HG03469 (cell line): Measurements from ENCODE around the gene GRAPL.
"Not testable (repeated sequence)": the region's sequence is repeated elsewhere in the genome, so short reads cannot be mapped to it uniquely, and the experiment has no call there.

Experiments used
- ATAC-seq: cut with Tn5 transposase; IDR thresholded peaks from one replicate; pipeline ENCODE4 v1.9.1; 2021; ENCODE audit warnings: mild to moderate bottlenecking, moderate library complexity, moderate number of reproducible peaks; ENCODE audit not compliant: unreplicated experiment

GRAPL gene

DNA sequence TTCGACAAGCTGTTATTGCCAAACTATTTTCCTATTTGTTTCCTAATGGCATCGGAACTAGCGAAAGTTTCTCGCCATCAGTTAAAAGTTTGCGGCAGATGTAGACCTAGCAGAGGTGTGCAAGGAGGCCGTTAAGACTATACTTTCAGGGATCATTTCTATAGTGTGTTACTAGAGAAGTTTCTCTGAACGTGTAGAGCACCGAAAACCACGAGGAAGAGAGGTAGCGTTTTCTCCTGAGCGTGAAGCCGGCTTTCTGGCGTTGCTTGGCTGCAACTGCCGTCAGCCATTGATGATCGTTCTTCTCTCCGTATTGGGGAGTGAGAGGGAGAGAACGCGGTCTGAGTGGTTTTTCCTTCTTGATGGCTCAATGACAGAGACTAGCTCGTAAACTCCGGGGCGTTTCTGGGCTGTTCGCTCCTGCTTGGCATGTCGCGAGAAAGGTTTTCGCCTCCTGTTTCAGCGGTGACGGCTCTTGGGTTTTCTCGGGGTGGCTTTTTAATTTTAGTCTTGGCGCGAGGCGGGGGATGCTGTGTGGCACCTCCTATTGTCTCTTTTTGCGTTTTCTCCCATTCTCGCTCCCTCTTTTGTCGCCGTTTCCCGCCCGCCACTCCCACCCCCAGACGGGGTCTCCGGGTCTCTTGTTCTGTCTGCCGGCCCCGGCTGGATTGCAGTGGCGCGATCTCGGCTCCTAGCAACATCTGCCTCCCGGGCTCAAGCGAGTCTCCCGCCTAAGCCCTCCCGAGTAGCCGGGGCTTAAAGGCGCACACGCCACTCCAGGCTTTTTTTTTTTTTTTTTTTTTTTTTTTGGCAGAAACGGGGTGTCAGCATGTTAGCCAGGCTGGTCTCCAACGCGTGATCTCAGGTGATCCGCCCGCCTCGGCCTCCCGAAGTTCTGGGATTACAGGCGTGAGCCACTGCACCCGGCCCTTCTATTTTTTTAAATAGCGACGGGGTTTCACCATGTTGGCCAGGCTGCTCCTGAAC lies 60.8 kb downstream of the GRAPL start:
- not testable (repeated sequence) for ATAC-seq

DNA sequence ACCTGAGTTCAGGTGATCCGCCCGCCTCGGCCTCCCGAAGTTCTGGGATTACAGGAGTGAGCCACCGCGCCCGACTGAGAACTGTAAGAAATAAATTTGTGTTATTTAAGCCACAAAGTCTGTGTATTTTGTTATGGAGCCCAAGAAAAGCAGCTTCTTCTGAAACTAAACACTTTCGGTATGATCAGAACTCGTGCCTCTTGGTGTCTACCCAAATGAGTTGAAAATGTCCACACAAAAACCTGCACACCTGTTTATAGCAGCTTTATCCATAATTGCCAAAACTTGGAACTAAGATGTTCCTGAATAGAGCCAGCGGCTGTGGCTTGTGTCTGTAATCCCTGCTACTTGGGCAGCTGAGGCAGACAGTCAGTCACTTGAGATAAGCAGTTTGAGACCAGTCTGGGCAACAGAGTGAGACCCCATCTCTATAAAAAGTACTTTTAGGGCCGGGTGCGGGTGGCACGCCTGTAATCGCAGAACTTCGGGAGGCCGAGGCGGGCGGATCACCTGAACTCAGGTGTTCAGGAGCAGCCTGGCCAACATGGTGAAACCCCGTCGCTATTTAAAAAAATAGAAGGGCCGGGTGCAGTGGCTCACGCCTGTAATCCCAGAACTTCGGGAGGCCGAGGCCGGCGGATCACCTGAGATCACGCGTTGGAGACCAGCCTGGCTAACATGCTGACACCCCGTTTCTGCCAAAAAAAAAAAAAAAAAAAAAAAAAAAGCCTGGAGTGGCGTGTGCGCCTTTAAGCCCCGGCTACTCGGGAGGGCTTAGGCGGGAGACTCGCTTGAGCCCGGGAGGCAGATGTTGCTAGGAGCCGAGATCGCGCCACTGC lies 61.7 kb downstream of the GRAPL start:
- not testable (repeated sequence) for ATAC-seq

DNA sequence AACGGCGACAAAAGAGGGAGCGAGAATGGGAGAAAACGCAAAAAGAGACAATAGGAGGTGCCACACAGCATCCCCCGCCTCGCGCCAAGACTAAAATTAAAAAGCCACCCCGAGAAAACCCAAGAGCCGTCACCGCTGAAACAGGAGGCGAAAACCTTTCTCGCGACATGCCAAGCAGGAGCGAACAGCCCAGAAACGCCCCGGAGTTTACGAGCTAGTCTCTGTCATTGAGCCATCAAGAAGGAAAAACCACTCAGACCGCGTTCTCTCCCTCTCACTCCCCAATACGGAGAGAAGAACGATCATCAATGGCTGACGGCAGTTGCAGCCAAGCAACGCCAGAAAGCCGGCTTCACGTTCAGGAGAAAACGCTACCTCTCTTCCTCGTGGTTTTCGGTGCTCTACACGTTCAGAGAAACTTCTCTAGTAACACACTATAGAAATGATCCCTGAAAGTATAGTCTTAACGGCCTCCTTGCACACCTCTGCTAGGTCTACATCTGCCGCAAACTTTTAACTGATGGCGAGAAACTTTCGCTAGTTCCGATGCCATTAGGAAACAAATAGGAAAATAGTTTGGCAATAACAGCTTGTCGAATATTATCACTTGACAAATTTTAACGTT lies 62.5 kb downstream of the GRAPL start:
- ATAC-seq, result not testable (repeated sequence)

GRCh38 chr17:19196382-19197204 lies 69.2 kb downstream of the GRAPL start:
- ATAC-seq, result not testable (repeated sequence)

- ATAC-seq, result not testable (repeated sequence)
Measured at GRCh38 chr17:19202448-19202847, 75.1 kb downstream of the GRAPL start.

GRCh38 chr17:19203429-19203828 lies 76.0 kb downstream of the GRAPL start:
- not testable (repeated sequence) for ATAC-seq
